ENCODE data around the gene SHANK2. TPM values are rescaled to one million over a fixed set of nuclear protein-coding genes. Genes with fewer than 3 reads are reported as not detected.

Gene SHANK2
- total and polyA plus RNA-seq, 2 donors (not counting 3 experiments of a cell fraction or from before 2014, with no cell fraction given) = not detected

GRCh38 chr11:71242391-71242790 is 10.0 kb downstream of the SHANK2 start:
- intact Hi-C loops (cut with micrococcal nuclease) = no loop called here
- Histone ChIP-seq H3K4me2 (ENCODE audit: insufficient read depth, low read length) (no peak overlapping the region), H3K27me3 (ENCODE audit: control insufficient read depth in 2 of 2, insufficient read depth in 2 of 2, low read length in 2 of 2) (no peaks in the 10 kb centered on the region), H2AFZ (ENCODE audit: low read depth, low read length) (no peak overlapping the region), H3K27ac (ENCODE audit: insufficient read depth, low read depth, low read length) (no peak overlapping the region), H3K9ac (replicated peaks; ENCODE audit: extremely low read depth, insufficient read depth, low read length) (no peak overlapping the region), H3K36me3 (ENCODE audit: control insufficient read depth in 2 of 2, extremely low read depth in 1 of 2, insufficient read depth in 2 of 2, low read length in 2 of 2) (no peaks in the 10 kb centered on the region), H3K4me1 (ENCODE audit: control insufficient read depth, extremely low read depth, insufficient read depth, low read length) (no peaks in the 10 kb centered on the region), H3K79me2 (ENCODE audit: control insufficient read depth, insufficient read depth, low read length) (no peaks in the 10 kb centered on the region), H3K4me3 (replicated peaks in 1 of 3; ENCODE audit: insufficient read depth in 1 of 3, low read depth in 1 of 3, low read length in 3 of 3) (no peak overlapping the region), H3K9me1 (replicated peaks; ENCODE audit: control insufficient read depth, extremely low read depth, insufficient read depth, low read length) (no peaks in the 10 kb centered on the region), H3K9me3 (replicated peaks; ENCODE audit: control insufficient read depth, insufficient read depth, low read length) (no peaks in the 10 kb centered on the region), H4K20me1 (replicated peaks; ENCODE audit: control insufficient read depth, extremely low read depth, insufficient read depth, low read length) (no peaks in the 10 kb centered on the region)
- POLR2A ChIA-PET = no interaction called here
- no peak for DNase-seq (ENCODE audit: low read depth, low spot score)
- TF ChIP-seq EZH2 (IDR thresholded peaks at IDR 0.05; ENCODE audit: borderline replicate concordance, low read depth, low read length, severe bottlenecking) (no peak), CTCF (IDR thresholded peaks at IDR 0.05; ENCODE audit: extremely low read depth in 1 of 2, insufficient read depth in 1 of 2, low read depth in 1 of 2, low read length in 2 of 2) (no peak), MYC (IDR thresholded peaks at IDR 0.05; ENCODE audit: low read depth, low read length) (no peak), POLR2A (IDR thresholded peaks at IDR 0.05; ENCODE audit: low read depth, low read length) (no peak)
- dilution Hi-C loops (cut with MboI; ENCODE audit: extremely low pct_ligation_motif_present, low sequenced_read_pairs) = no loop called here
- CTCF ChIA-PET = interaction anchor here (1.3 kb wide), 1 partner anchor 10 kb away, joined by 3 read pairs; the partner anchor contains the start of gene SHANK2
- no TSS peak for BruUV-seq (replicated peaks)
- no peak for FAIRE-seq

- Histone ChIP-seq H3K36me3 (ENCODE audit: control insufficient read depth in 2 of 2, extremely low read depth in 1 of 2, insufficient read depth in 2 of 2, low read length in 2 of 2) (no peaks in the 10 kb centered on the region), H3K4me2 (ENCODE audit: insufficient read depth, low read length) (no peak overlapping the region), H3K27me3 (ENCODE audit: control insufficient read depth in 2 of 2, insufficient read depth in 2 of 2, low read length in 2 of 2) (no peaks in the 10 kb centered on the region), H3K27ac (ENCODE audit: insufficient read depth, low read depth, low read length) (no peak overlapping the region), H3K4me3 (replicated peaks in 1 of 3; ENCODE audit: insufficient read depth in 1 of 3, low read depth in 1 of 3, low read length in 3 of 3) (no peak overlapping the region), H3K9me1 (replicated peaks; ENCODE audit: control insufficient read depth, extremely low read depth, insufficient read depth, low read length) (no peaks in the 10 kb centered on the region), H3K9me3 (replicated peaks; ENCODE audit: control insufficient read depth, insufficient read depth, low read length) (no peaks in the 10 kb centered on the region), H3K4me1 (ENCODE audit: control insufficient read depth, extremely low read depth, insufficient read depth, low read length) (no peaks in the 10 kb centered on the region), H3K79me2 (ENCODE audit: control insufficient read depth, insufficient read depth, low read length) (no peaks in the 10 kb centered on the region), H3K9ac (replicated peaks; ENCODE audit: extremely low read depth, insufficient read depth, low read length) (no peak overlapping the region), H2AFZ (ENCODE audit: low read depth, low read length) (no peak overlapping the region), H4K20me1 (replicated peaks; ENCODE audit: control insufficient read depth, extremely low read depth, insufficient read depth, low read length) (no peaks in the 10 kb centered on the region)
- ChIA-PET CTCF (interaction anchor here (1.3 kb wide), 1 partner anchor 10 kb away, joined by 3 read pairs; the partner anchor contains the start of gene SHANK2), POLR2A (no interaction called here)
- BruUV-seq (replicated peaks) = no TSS peak
- no peak for FAIRE-seq
- intact Hi-C loops (cut with micrococcal nuclease) (no loop called here), dilution Hi-C loops (cut with MboI; ENCODE audit: extremely low pct_ligation_motif_present, low sequenced_read_pairs) (no loop called here)
- no peak for DNase-seq (ENCODE audit: low read depth, low spot score)
- TF ChIP-seq FOS (IDR thresholded peaks at IDR 0.05; ENCODE audit: borderline replicate concordance, insufficient read depth, low read length) (no peak), POLR2AphosphoS5 (IDR thresholded peaks at IDR 0.05; ENCODE audit: insufficient read depth, low read depth, low read length) (no peak), EZH2 (IDR thresholded peaks at IDR 0.05; ENCODE audit: borderline replicate concordance, low read depth, low read length, severe bottlenecking) (no peak)
Measured at GRCh38 chr11:71241721-71242259, 10.6 kb downstream of the SHANK2 start.

All from endothelial cell of umbilical vein (primary cell).